ENCODE results near the gene AQP2. TPM values are rescaled to one million over a fixed set of nuclear protein-coding genes. Genes with fewer than 3 reads are reported as not detected.
"Not testable (repeated sequence)": the region's sequence is repeated elsewhere in the genome, so short reads cannot be mapped to it uniquely, and the experiment has no call there.

Gene AQP2
- total RNA-seq, 6 experiments from 2014 or later, result not detected

- TF ChIP-seq CTCF (IDR thresholded peaks at IDR 0.05), result no peak
- Mint-ChIP-seq H3K9me3 (no peaks in the 10 kb centered on the region), H3K4me3 (no peak overlapping the region), H3K4me1 (ENCODE audit: low read depth) (peaks cover 36% of the 10 kb centered on the region), H3K36me3 (ENCODE audit: low read depth) (no peaks in the 10 kb centered on the region), H3K27ac (no peak overlapping the region), H3K27me3 (ENCODE audit: insufficient read depth) (no peaks in the 10 kb centered on the region)
- no peak for DNase-seq
Measured at GRCh38 chr12:49980501-49981349, 30.2 kb downstream of the AQP2 start.

- no peaks in the 10 kb centered on the region for H3K9me3 Mint-ChIP-seq
- TF ChIP-seq CTCF (IDR thresholded peaks at IDR 0.05), result no peak
- no peak overlapping the region for H3K4me3 Mint-ChIP-seq
- H3K27me3 Mint-ChIP-seq (ENCODE audit: insufficient read depth), result no peaks in the 10 kb centered on the region
- no peaks in the 10 kb centered on the region for H3K36me3 Mint-ChIP-seq (ENCODE audit: low read depth)
- peak overlapping the region; percentile 60 for H3K27ac Mint-ChIP-seq
- peaks cover 45% of the 10 kb centered on the region for H3K4me1 Mint-ChIP-seq (ENCODE audit: low read depth)
- peak; percentile 23 for DNase-seq
Measured at GRCh38 chr12:49982246-49983087, 31.9 kb downstream of the AQP2 start.

GRCh38 chr12:49983892-49984291 is 33.4 kb downstream of the AQP2 start:
- Mint-ChIP-seq H3K4me1 (ENCODE audit: low read depth) (peaks cover 45% of the 10 kb centered on the region), H3K4me3 (peak overlapping the region; percentile 65)

GRCh38 chr12:49984476-49985359 is 34.2 kb downstream of the AQP2 start:
- H3K36me3 Mint-ChIP-seq (ENCODE audit: low read depth), result peaks cover 9% of the 10 kb centered on the region; the same call in 1 of the 2 replicates
- no peak for TF ChIP-seq CTCF (IDR thresholded peaks at IDR 0.05)
- H3K9me3 Mint-ChIP-seq, result no peaks in the 10 kb centered on the region
- peaks cover 45% of the 10 kb centered on the region for H3K4me1 Mint-ChIP-seq (ENCODE audit: low read depth)
- H3K27me3 Mint-ChIP-seq (ENCODE audit: insufficient read depth), result no peaks in the 10 kb centered on the region
- peak overlapping the region; percentile 87 for H3K27ac Mint-ChIP-seq
- DNase-seq, result no peak
- 0 out of 2 replicates have a peak overlapping the region, but pooled peaks have one; percentile 13 for H3K4me3 Mint-ChIP-seq

More at GRCh38 chr12:49983892-49984291, 33.4 kb downstream of the AQP2 start:
- peaks cover 6% of the 10 kb centered on the region; the same call in 1 of the 2 replicates for H3K36me3 Mint-ChIP-seq (ENCODE audit: low read depth)
- H3K9me3 Mint-ChIP-seq, result no peaks in the 10 kb centered on the region
- H3K27ac Mint-ChIP-seq, result peak overlapping the region; percentile 87
- H3K27me3 Mint-ChIP-seq (ENCODE audit: insufficient read depth), result no peaks in the 10 kb centered on the region
- TF ChIP-seq CTCF (IDR thresholded peaks at IDR 0.05), result no peak; the same call in none of the 2 replicates
- peak; percentile 82 for DNase-seq

- H3K27ac Mint-ChIP-seq, result no peak overlapping the region
- no peak overlapping the region for H3K4me3 Mint-ChIP-seq
- peaks cover 11% of the 10 kb centered on the region; the same call in 1 of the 2 replicates for H3K36me3 Mint-ChIP-seq (ENCODE audit: low read depth)
- H3K4me1 Mint-ChIP-seq (ENCODE audit: low read depth), result peaks cover 45% of the 10 kb centered on the region
- DNase-seq, result no peak
- no peaks in the 10 kb centered on the region for H3K27me3 Mint-ChIP-seq (ENCODE audit: insufficient read depth)
- TF ChIP-seq CTCF (IDR thresholded peaks at IDR 0.05), result no peak
- H3K9me3 Mint-ChIP-seq, result no peaks in the 10 kb centered on the region
Measured at GRCh38 chr12:49985981-49986380, 35.4 kb downstream of the AQP2 start.

GRCh38 chr12:49986476-49986875 is 35.9 kb downstream of the AQP2 start:
- H3K4me1 Mint-ChIP-seq (ENCODE audit: low read depth), result peaks cover 45% of the 10 kb centered on the region
- H3K27ac Mint-ChIP-seq; H3K4me3 Mint-ChIP-seq; DNase-seq; H3K27me3 Mint-ChIP-seq (ENCODE audit: insufficient read depth); H3K9me3 Mint-ChIP-seq: not testable (repeated sequence)
- H3K36me3 Mint-ChIP-seq (ENCODE audit: low read depth), result peaks cover 11% of the 10 kb centered on the region; the same call in 1 of the 2 replicates
